K562 treated with DMSO at 1 percent for 4 hours (cell line): ENCODE measurements around the gene SERINC4. TPM values are rescaled to one million over a fixed set of nuclear protein-coding genes. Genes with fewer than 3 reads are reported as not detected.

Experiments
- total RNA-seq: library from RNA; unstranded; fragments of 300-600 nt; gene quantifications from 2 replicates; pipeline ENCODE4 v1.2.3, GENCODE V29; 2022; ENCODE audit not compliant: insufficient read depth

The SERINC4 gene
- total RNA-seq: 1.6 and 2.7 TPM in 2 replicates

GRCh38 chr15:43799945-43800285 lies at the start of gene SERINC4:
TSS of gene SERINC4 (minus strand) at chr15:43800220. CDS start at chr15:43799986, 234 bp downstream.

GRCh38 chr15:43826508-43827341 lies 26.7 kb upstream of the SERINC4 start, which contains the start of gene WDR76:
TSS of gene WDR76 (plus strand) at chr15:43827002. CDS start at chr15:43827033, 31 bp downstream.

DNA sequence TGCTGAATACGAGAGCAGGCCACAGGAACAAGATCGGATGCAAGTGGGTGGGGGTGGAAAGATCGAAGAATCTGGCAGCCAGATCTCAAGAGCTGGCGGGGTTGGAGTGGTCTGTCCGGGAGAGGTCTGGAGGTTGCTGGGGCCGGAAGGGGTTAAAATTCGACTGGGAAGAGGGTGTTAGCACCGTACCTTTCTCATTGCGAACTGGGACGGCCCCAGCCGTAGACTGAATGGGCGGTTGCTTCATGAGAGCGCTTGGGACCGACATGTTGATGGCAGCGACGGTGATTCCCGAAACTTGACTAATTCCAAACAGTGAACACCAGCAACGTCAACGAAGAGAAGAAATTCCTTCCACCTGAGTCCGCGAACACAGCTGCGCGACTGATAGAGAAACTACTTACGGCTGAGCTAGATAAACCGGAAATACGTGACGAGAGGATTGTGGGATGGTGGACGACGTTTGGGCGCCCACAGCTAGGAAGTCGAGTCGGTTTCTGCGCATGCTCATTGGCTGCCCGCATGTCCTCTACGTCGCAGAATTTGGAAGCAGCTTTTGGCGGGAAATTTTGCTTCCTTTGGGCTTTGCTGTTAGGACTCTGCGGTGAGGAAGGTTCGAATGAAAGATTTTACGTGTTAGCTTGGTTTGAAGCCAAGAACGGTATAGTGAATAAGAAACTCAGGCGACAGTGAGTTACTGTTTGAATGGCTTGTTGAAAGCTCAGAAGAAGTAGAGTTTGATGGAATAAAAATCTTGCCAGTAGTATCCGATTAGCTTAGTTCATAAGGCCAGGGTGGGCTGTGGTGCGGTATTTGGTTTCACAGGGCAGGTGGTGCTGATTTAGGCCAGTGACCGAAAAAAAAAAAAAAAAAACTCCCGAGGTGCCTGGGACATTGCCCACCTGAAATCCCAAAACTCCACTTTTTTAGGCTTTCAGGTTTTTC lies 24.6 kb upstream of the SERINC4 start, which contains the start of gene MFAP1:
TSS of gene MFAP1 (minus strand) at position 389 of the 945 bp plus-strand sequence. CDS start at position 268, 121 bp downstream.

DNA sequence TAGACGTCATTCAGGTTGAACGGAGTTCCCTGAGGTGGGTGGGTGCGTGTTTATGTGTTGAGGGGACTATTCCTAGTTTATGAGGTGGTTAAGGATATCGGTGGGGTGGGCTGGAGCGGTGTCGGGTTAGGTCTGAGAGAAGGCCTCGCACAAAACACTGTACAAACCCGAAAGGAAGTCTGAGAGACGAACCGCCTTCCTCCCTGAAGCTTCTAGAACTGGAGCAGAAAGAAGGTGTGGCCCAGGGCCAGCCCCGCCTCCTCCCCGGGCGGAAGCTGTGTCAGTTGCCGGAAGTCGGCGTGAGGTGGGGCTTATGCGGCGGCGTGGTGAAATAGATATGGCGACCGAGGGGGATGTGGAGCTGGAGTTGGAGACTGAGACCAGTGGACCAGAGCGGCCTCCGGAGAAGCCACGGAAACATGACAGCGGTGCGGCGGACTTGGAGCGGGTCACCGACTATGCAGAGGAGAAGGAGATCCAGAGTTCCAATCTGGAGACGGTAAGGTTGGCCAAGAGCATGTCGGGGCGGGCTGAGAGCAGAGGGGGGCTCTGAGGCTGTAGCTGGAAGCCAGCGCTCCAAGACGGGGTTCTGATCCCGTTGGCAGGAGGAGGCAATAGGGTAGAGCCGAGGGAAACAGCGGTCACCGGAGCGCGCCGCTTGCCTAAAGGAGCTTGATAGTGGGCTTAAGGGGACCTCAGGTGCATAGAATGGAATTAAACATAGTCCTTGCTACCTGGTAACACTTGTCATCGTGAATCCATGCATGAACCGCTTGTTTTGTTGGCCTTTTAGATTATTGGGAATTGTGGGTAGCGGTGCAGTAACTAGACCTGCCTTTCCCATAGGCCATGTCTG lies 494 bp upstream of the SERINC4 start, which contains the start of gene HYPK:
TSS of gene HYPK (plus strand) at position 314 of the 856 bp plus-strand sequence. CDS start at position 338, 24 bp downstream.

DNA sequence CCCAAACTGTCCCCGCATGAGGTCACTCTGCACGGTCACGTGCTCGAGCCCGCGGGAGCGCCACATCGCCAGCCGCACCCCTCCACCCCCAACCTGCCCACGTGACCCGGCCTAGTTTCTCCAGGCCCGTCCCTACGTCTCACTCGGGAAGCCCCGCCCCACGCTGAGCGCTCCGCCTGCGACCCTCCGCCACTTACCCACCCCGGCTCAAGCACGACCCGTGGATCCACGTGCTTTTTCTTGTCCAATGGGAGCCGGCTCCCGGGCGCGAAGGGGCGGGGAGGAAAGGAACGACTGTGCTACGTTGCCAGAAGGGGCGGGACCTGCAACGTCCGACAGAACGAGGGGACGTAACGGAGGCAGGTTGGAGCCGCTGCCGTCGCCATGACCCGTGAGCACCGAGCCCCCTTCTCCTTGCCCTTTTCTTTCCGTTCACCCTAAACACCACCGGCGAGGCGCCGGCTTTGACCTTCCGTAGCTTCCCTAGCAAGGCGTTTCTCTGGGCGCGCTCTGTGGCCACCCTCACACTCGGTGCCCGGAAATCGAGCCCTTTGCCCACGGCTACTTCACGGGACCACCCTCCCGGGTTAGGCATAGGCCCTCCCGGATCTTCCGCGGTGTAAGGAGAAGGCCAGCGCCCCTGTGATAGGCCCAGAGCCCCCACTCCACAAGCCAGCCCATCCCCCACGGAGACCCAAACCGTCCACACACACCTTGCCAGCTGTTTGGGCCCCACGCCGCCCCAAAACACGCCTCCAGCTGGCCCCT lies 7.8 kb downstream of the SERINC4 start, which contains the start of gene SERF2:
TSS of gene SERF2 (plus strand) at position 328 of the 768 bp plus-strand sequence. CDS start at position 385, 57 bp downstream.

GRCh38 chr15:43776718-43777266 lies 23.2 kb downstream of the SERINC4 start, which contains the start of gene ELL3:
TSS of gene ELL3 (minus strand) at chr15:43776966. CDS start at chr15:43776901, 65 bp downstream.

GRCh38 chr15:43746245-43746902 lies 53.6 kb downstream of the SERINC4 start, which contains the start of gene PDIA3:
TSS of gene PDIA3 (plus strand) at chr15:43746438. CDS start at chr15:43746540, 102 bp downstream.

Other genes starting within 250 kb of the SERINC4 start
- gene PPIP5K1, start 210.0 kb downstream of the SERINC4 start, total RNA-seq: 15.9 and 18.6 TPM in 2 replicates
- gene CKMT1B, start 206.2 kb downstream of the SERINC4 start, total RNA-seq: 3.8 and 7.2 TPM in 2 replicates
- not detected in 2 replicates for gene STRC, start 181.4 kb downstream of the SERINC4 start, total RNA-seq
- 1.5 TPM in 1 of 2 replicates, not detected in the other for gene CATSPER2, start 151.4 kb downstream of the SERINC4 start, total RNA-seq
- 0.91 TPM in 1 of 2 replicates, not detected in the other for gene CKMT1A, start 106.4 kb downstream of the SERINC4 start, total RNA-seq
- gene PDIA3, start 53.8 kb downstream of the SERINC4 start, total RNA-seq: 152 and 176 TPM in 2 replicates
- 1.0 and 2.7 TPM in 2 replicates for gene ELL3, start 23.3 kb downstream of the SERINC4 start, total RNA-seq
- 399 and 430 TPM in 2 replicates for gene SERF2, start 7.9 kb downstream of the SERINC4 start, total RNA-seq
- 4.7 and 6.0 TPM in 2 replicates for gene HYPK, start 379 bp upstream of the SERINC4 start, total RNA-seq
- 45.2 and 53.5 TPM in 2 replicates for gene MFAP1, start 24.5 kb upstream of the SERINC4 start, total RNA-seq
- gene WDR76, start 26.8 kb upstream of the SERINC4 start, total RNA-seq: 10.2 and 14.6 TPM in 2 replicates